Endothelial cell of umbilical vein (primary cell): ENCODE results near the gene RD3L.

Source experiments
- CTCF ChIP-seq, 2 donors: IDR thresholded peaks; 1 replicate in 1 of 2; 2 replicates in 1 of 2; pipeline ENCODE4 v1.5.1; 2011; ENCODE audit warnings: low read length in 2 of 2, mild to moderate bottlenecking in 2 of 2, moderate library complexity in 2 of 2, control low read depth in 1 of 2, inconsistent platforms in 1 of 2, low read depth in 1 of 2; ENCODE audit not compliant: insufficient read depth in 1 of 2; ENCODE audit errors: extremely low read depth in 1 of 2
- EZH2 ChIP-seq: IDR thresholded peaks from 2 replicates; pipeline ENCODE4 v1.6.1; 2012; ENCODE audit warnings: borderline replicate concordance, low read depth, mild to moderate bottlenecking, moderate library complexity, low read length, inconsistent platforms; ENCODE audit not compliant: severe bottlenecking
- GATA2 ChIP-seq: IDR thresholded peaks from 2 replicates; pipeline ENCODE4 v1.7.0; 2011; ENCODE audit warnings: low read depth, mild to moderate bottlenecking, moderate library complexity, mixed read lengths, low read length; ENCODE audit not compliant: insufficient read length, insufficient read depth
- MAX ChIP-seq: IDR thresholded peaks from 2 replicates; pipeline ENCODE4 v1.6.1; 2011; ENCODE audit not compliant: insufficient read depth, insufficient read length
- POLR2A ChIP-seq: IDR thresholded peaks from 2 replicates; pipeline ENCODE4 v1.6.1; 2012; ENCODE audit warnings: low read depth, mild to moderate bottlenecking, control low read depth, low read length
- POLR2AphosphoS5 ChIP-seq: IDR thresholded peaks from 2 replicates; pipeline ENCODE4 v1.6.1; 2012; ENCODE audit warnings: low read depth, mild to moderate bottlenecking, control low read depth, low read length, moderate library complexity; ENCODE audit not compliant: insufficient read depth

- TF ChIP-seq CTCF (IDR thresholded peaks at IDR 0.05; ENCODE audit: extremely low read depth in 1 of 2, insufficient read depth in 1 of 2, low read depth in 1 of 2, low read length in 2 of 2) (no peak), POLR2A (no peak), POLR2AphosphoS5 (no peak), EZH2 (no peak), GATA2 (no peak), MAX (no peak)
Observed at GRCh38 chr14:103930051-103930604, 12.2 kb downstream of the RD3L start.
